Activated T-helper 2 cell treated with anti-CD3 and anti-CD28 coated beads, Interferon-gamma antibody, Interleukin-2, Interleukin-4, amounts not matched to agents 10 μg/mL and 5 μg/mL and 100 μg/mL, durations not matched to agents 14 hours and 24 hours and 36 hours (primary cell): ENCODE data around the gene ALOXE3. TPM values are rescaled to one million over a fixed set of nuclear protein-coding genes. Genes with fewer than 3 reads are reported as not detected.
A peak's percentile ranks its signal among the peaks of the same experiment; 100 is the strongest.

Source experiments
- DNase-seq: peaks from one replicate; pipeline ENCODE4 v3.0.0; 2021; ENCODE audit warnings: low spot score
- H3K27ac Mint-ChIP-seq: one replicate; pipeline ENCODE4 v1.8.0; 2021; ENCODE audit warnings: mixed read lengths
- H3K27me3 Mint-ChIP-seq: one replicate; pipeline ENCODE4 v1.8.0; 2021; ENCODE audit warnings: low read depth, mixed read lengths
- H3K36me3 Mint-ChIP-seq: one replicate; pipeline ENCODE4 v1.8.0; 2021; ENCODE audit warnings: low read depth, mixed read lengths
- H3K4me1 Mint-ChIP-seq: one replicate; pipeline ENCODE4 v1.8.0; 2021; ENCODE audit warnings: low read depth, mixed read lengths
- H3K4me3 Mint-ChIP-seq: one replicate; pipeline ENCODE4 v1.8.0; 2021; ENCODE audit warnings: low read depth, mild to moderate bottlenecking, moderate library complexity, mixed read lengths
- H3K9me3 Mint-ChIP-seq: one replicate; pipeline ENCODE4 v1.8.0; 2021; ENCODE audit warnings: mixed read lengths
- intact Hi-C: fragments of 100-400 bp; cut with micrococcal nuclease; formaldehyde crosslinking; loops from one replicate; pipeline ENCODE4 v1.15.1; 2023
- total RNA-seq: library from RNA; stranded (reverse); gene quantifications from 2 replicates; pipeline ENCODE4 v1.2.3, GENCODE V29; 2022

ALOXE3 gene
- total RNA-seq, 1 donor from 2014 or later: not detected

DNA sequence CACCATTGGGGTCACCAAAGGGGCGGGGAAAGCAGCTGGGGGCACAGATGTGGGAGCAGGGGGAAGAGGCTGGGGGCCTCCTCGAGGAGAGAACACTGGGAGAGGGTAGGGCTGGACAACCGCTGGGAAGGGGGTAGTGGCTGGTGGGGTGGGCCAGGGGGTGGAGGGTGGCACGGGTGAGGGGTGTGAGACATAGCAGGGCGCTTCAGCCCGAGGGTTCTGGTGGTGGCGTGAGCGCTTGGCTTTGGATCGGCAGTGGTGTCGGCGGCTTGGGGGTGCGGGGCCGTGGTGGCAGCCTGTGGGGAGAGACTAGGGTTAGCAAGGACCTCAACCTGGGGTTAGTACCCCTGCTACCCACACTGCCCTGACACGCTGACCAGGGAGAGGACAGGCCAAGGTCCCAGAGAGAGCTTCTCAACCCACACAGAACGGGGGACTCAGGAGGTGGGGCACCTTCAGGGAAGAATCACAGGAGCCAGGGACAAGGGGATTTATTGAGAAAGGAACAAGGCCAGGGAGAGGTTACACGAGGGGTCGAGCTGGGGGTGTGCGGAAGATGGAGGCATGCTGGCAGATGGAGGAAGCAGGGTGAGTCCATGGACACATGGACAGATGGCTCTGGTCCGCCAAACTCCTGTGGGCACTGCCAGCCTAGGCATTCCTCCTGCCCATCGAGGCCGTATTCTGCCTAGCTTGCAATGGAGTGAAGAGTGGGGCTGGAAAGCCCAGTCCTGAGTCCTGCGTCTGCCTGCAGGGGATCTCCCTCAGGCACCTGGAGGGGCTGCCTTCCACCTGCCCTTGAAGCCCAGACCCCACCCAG, 25.5 kb upstream of the ALOXE3 start:
- Mint-ChIP-seq H3K27ac (no peak overlapping the region), H3K36me3 (peaks cover 61% of the 10 kb centered on the region), H3K9me3 (no peaks in the 10 kb centered on the region), H3K4me3 (no peak overlapping the region), H3K4me1 (no peaks in the 10 kb centered on the region), H3K27me3 (no peaks in the 10 kb centered on the region)
- DNase-seq: no peak
- intact Hi-C loops: no loop called here

DNA sequence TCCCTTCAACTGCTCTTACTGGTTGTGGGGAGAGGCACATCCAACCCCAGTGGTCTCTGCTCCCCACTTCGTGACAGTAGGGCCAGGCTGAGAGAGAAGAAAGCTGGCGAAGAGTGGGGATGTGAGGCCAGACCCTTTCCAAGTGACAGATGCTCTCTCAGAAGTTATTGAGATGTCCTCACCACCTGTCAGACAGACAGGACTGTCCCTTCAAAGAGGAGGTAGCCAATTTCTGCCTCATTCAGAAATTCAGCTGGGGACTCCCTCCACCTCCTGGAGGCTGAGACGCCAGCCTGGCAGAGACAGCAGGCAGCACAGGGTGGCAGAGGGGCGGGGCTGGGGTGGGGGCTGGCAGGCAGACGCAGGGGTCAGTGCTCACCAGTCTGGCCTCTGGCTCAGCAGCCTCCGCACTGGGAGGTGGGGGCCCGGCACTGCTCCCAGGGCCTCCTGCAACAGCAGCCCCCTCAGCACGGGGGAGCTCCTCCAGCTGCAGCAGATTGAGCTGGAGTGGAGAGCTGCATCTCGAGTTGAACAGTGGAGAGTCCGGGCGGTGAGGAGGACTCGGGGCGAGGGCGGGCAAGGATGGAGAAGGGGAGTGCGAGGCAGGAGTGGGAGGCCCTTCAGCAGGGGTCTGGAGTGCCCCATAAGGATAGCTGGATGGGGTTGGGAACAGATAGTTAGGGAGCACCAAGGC, 24.7 kb upstream of the ALOXE3 start:
- DNase-seq: no peak
- no peaks in the 10 kb centered on the region for H3K27me3 Mint-ChIP-seq
- no peak overlapping the region for H3K4me3 Mint-ChIP-seq
- H3K4me1 Mint-ChIP-seq: no peaks in the 10 kb centered on the region
- no peaks in the 10 kb centered on the region for H3K9me3 Mint-ChIP-seq
- intact Hi-C loops: no loop called here
- H3K27ac Mint-ChIP-seq: no peak overlapping the region
- H3K36me3 Mint-ChIP-seq: peaks cover 54% of the 10 kb centered on the region

DNA sequence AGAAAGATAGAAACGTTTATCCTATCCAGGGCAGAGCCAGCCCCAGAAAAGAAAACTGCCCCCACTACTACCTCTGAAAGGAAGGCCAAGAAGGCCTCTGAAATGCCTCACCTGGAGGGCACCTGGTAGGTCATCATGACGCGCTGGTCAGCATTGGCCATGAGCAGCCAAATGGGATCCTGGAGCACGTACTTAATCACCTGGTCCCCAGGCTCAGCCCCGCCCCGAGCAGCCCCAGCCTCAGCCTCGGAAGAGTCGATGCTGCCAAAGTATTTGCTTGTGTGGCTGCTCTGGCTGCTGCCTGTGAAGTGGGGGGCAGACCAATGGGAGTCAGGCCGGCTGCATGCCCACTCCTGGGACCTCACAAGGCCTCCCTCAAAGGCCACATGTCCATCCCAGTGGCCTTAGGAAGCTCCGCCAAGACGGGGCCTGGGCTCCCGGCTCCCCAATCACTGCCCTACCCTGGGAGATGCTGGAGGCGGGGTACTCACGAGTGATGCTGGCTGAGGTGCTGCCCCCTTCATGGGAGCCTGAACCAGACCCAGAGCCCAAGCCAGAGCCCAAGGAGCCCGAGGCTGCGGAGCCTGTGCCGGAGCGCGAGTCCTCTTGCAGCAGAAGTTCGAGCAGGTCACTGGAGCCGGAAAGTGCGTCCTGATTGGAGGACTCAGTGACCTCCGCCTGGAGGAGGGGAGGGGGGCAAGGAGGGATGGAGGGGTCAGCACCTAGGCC, 24.0 kb upstream of the ALOXE3 start:
- DNase-seq: no peak
- H3K9me3 Mint-ChIP-seq: no peaks in the 10 kb centered on the region
- intact Hi-C loops: no loop called here

DNA sequence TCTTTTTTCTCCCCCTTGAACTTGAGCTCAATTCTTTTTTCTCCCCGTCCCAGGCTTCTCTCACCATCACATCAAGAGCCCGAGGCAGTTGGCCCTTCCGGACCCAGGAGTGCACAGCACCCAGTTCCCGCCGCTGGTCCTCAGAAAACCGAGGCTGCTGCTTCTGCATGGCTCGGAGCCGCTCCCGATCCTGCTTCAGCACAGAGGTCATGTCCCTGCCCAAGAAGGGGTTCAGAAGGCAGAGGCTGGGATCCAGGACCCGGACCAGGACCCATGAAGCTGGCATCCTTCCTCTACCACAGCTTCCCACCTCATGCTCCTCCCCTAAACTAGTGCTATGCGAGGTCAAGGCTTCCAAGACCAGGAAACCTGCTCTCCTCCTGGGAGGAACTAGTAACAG, 23.4 kb upstream of the ALOXE3 start:
- H3K27ac Mint-ChIP-seq: peak overlapping the region; percentile 29
- peaks cover 1% of the 10 kb centered on the region for H3K27me3 Mint-ChIP-seq
- H3K36me3 Mint-ChIP-seq: peaks cover 45% of the 10 kb centered on the region
- intact Hi-C loops: no loop called here
- H3K9me3 Mint-ChIP-seq: no peaks in the 10 kb centered on the region
- no peak overlapping the region for H3K4me3 Mint-ChIP-seq
- no peak for DNase-seq
- H3K4me1 Mint-ChIP-seq: peaks cover under 1% of the 10 kb centered on the region

More for the DNA sequence above, 24.0 kb upstream of the ALOXE3 start:
- Mint-ChIP-seq H3K27me3 (no peaks in the 10 kb centered on the region), H3K4me1 (no peaks in the 10 kb centered on the region), H3K4me3 (no peak overlapping the region), H3K36me3 (peaks cover 49% of the 10 kb centered on the region), H3K27ac (no peak overlapping the region)

DNA sequence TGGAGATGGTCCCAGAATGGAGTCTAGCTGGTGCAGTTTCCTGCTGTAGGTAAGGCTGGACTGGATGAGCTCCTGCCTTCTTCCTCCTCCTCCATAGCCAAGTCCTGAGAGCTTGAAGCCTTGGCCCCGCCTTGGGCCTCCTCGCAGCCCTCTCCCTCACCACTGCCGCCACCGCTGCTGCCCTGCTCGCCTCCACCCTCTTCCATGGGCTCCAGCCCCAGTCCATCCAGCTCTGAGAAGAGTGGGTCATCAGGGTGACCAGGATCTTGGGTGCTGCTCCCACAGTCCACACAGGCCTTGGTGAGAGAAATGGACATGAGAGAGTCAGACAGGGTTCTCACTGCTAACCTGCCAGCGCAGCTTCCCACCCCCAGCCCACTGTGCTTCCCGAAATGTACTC, 22.7 kb upstream of the ALOXE3 start:
- DNase-seq: no peak
- intact Hi-C loops: no loop called here
- H3K36me3 Mint-ChIP-seq: peaks cover 38% of the 10 kb centered on the region
- peaks cover 2% of the 10 kb centered on the region for H3K27me3 Mint-ChIP-seq
- H3K9me3 Mint-ChIP-seq: no peaks in the 10 kb centered on the region
- peaks cover 2% of the 10 kb centered on the region for H3K4me1 Mint-ChIP-seq
- H3K4me3 Mint-ChIP-seq: no peak overlapping the region
- no peak overlapping the region for H3K27ac Mint-ChIP-seq

DNA sequence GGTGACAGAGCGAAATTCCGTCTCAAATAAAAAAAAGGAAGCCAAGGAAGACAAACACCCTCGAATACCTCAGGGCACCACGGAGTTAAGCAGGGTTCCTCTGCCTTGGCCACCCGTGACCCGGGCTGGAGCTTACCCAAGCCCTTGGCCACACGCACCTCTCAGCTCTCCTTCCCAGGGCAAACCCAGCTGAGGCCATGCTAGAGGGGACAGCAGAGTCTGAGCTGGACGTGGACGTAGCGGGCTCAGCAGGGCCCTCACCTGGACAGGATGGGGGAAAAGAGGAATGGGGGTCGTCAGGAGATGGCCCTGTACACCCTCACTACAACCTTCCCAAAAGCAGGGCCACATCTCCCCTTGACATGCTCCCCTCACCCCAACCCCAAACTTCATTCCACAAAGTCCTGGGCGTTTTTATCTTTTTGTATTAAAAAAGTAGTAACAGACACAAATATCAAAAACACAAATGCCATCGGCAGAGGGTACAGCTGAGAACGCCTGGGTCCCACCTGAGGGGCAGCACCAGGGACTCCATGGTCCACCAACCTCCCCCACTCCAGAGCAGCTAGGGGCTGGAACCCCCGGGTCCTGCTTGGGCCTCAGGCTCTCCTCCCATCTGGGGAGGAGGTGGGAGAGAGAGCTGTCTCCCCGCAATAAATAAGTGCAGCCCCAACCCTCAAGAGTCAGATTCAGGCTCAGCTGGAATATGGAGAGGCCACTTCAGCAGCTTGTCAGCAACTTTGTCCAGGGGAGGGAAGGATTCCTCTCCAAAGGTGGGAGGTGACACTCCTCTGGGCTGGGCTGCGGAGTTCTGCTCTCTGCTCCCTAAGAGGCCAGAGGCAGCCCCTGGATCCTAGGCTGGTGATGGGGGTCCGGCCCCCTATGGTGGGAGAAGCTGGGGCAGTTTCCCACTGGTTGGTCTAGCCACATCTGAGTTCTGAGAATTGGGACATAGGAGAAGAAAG, 22.0 kb upstream of the ALOXE3 start:
- peaks cover 2% of the 10 kb centered on the region for H3K27me3 Mint-ChIP-seq
- H3K9me3 Mint-ChIP-seq: no peaks in the 10 kb centered on the region
- H3K4me3 Mint-ChIP-seq: no peak overlapping the region
- DNase-seq: no peak
- H3K27ac Mint-ChIP-seq: peak overlapping the region; percentile 12
- H3K4me1 Mint-ChIP-seq: peaks cover 2% of the 10 kb centered on the region
- intact Hi-C loops: no loop called here
- H3K36me3 Mint-ChIP-seq: peaks cover 32% of the 10 kb centered on the region

DNA sequence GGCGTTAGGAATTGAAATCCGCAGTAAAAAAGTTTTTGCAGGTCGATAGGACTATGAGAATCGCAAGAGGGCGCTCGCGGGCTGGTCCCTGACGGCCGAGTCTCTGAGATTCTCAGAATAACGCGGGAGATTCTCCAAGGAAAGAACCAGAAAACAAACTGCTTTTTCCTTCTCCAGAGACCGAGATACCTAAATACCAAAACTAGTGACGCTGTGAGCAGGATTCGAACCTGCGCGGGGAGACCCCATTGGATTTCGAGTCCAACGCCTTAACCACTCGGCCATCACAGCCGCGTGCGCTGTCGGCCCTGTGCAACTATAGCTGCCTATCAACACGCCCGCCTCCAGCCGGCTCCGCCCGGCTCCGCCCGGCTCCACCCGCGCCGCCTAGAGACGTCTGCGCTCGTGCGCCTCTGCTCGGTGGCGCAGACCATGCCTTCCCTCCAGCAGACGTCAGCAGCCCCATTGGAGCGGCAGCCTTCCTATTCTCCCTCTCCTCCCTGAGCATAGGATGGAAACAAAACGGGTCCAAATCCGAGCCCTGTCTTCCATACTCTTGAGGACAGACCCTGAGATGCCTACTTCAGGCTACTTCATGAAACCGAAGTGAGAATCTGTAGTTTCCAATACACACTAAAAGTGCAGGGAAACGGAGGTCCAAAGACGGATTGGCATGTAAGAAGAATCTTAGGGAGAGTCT, 20.5 kb upstream of the ALOXE3 start:
- DNase-seq: peak; percentile 97
- Mint-ChIP-seq H3K36me3 (peaks cover 19% of the 10 kb centered on the region), H3K4me3 (no peak overlapping the region), H3K4me1 (peaks cover 2% of the 10 kb centered on the region), H3K9me3 (no peaks in the 10 kb centered on the region), H3K27ac (no peak overlapping the region), H3K27me3 (peaks cover 5% of the 10 kb centered on the region)
- intact Hi-C loops: loop anchor here (1.0 kb wide), 7 partner anchors 12 to 156 kb away; partner anchors contain the start of gene SLC25A35

DNA sequence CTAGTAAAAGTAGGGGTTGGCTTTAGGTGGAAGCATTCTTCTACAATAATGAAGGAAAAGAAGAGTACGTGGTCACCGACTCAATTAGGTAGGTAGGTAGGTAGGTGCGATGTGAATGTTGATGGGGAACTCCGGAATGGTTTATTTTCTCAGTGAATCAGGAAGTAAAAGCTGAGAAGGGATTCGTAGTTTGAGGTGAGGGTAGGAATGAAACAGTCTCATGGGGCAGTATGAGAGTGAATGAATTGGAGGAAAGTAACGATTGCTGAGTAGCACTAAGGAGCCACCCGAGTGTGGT, 20.0 kb upstream of the ALOXE3 start:
- H3K4me1 Mint-ChIP-seq: peaks cover 2% of the 10 kb centered on the region
- H3K4me3 Mint-ChIP-seq: no peak overlapping the region
- peaks cover 5% of the 10 kb centered on the region for H3K27me3 Mint-ChIP-seq
- DNase-seq: no peak
- intact Hi-C loops: loop anchor here (1.0 kb wide), 2 partner anchors 12 to 157 kb away; partner anchors contain the start of gene SLC25A35
- H3K36me3 Mint-ChIP-seq: peaks cover 14% of the 10 kb centered on the region
- H3K27ac Mint-ChIP-seq: no peak overlapping the region
- H3K9me3 Mint-ChIP-seq: no peaks in the 10 kb centered on the region

DNA sequence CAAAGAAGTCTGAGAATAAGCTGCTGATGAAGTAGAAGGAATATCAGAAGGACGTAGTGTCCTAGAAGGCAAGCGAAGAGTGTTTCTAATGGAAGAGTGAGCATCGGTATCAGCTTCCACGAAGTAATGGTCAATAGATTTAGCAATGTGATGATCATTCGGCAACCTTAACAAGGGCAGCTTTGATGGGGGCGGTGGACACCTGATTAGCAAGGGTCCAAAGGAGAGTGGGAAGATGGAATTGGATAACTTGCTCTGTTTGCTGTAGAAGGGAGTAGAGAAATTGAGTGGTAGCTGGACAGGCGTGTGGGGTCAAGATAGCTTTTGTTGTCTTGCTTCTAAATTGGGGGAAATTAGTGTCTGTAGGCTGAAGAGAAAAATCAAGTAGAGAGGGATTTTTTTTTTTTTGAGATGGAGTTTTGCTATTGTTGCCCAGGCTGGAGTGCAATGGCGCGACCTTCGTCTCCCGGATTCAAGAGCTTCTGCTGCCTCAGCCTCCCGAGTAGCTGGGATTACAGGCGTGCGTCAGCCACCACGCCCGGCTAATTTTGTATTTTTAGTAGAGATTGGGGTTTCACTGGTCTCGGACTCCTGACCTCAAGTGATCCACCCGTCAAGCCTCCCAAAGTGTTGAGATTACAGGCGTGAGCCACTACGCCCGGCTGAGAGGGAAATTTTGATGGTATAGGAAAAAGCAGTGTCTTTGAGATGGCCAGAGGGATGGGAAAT, 19.5 kb upstream of the ALOXE3 start:
- intact Hi-C loops: loop anchor here (1.0 kb wide), 2 partner anchors 12 to 157 kb away; partner anchors contain the start of gene SLC25A35
- Mint-ChIP-seq H3K4me1 (peaks cover 2% of the 10 kb centered on the region), H3K36me3 (peaks cover 14% of the 10 kb centered on the region), H3K27me3 (peaks cover 5% of the 10 kb centered on the region), H3K27ac (no peak overlapping the region), H3K9me3 (no peaks in the 10 kb centered on the region), H3K4me3 (no peak overlapping the region)
- DNase-seq: no peak

DNA sequence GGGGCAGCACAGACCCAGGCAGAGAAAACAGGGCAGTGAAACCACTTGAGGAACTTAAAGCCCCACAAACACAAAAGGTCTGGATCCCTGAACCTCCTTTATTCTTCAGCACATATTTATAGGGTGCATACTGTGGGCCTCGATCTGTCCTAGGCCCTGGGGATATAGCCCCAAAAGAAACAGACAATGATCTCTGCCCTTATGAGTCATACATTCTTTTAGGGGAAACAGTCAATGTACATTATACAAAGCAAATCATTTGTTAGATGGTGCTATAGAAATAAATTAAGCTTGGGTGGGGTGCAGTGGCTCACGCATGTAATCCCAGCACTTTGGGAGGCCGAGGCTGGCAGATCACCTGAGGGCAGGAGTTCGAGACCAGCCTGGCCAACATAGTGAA, 15.6 kb upstream of the ALOXE3 start:
- intact Hi-C loops: no loop called here

DNA sequence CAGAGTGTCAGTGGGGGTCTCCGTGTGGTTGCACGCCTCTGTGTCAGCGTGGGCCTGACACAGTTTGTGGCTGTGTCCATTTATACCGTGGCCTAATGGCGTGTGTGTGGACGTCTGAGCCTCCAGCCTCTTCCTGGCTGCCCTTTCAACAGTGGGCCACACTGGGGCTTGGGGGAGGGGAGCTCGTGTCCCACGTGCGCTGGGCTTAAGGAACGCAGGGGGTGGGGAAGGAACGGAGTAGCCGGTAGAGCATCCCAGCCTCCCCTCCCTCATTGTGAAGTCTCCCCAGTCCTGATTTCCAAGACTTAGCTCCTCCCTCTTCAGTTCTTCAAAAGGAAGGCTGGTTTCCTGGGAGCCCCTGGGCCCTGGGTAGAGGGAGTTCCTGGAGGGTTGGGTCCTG, 15.1 kb upstream of the ALOXE3 start:
- Mint-ChIP-seq H3K36me3 (no peaks in the 10 kb centered on the region), H3K9me3 (no peaks in the 10 kb centered on the region)
- intact Hi-C loops: no loop called here

More for the DNA sequence above, 15.6 kb upstream of the ALOXE3 start:
- DNase-seq: no peak
- peaks cover 19% of the 10 kb centered on the region for H3K27me3 Mint-ChIP-seq
- no peak overlapping the region for H3K4me3 Mint-ChIP-seq
- H3K4me1 Mint-ChIP-seq: peaks cover 5% of the 10 kb centered on the region
- H3K9me3 Mint-ChIP-seq: no peaks in the 10 kb centered on the region
- H3K36me3 Mint-ChIP-seq: no peaks in the 10 kb centered on the region
- no peak overlapping the region for H3K27ac Mint-ChIP-seq

More for the DNA sequence above, 15.1 kb upstream of the ALOXE3 start:
- peaks cover 5% of the 10 kb centered on the region for H3K4me1 Mint-ChIP-seq
- DNase-seq: no peak
- no peak overlapping the region for H3K4me3 Mint-ChIP-seq
- H3K27me3 Mint-ChIP-seq: peaks cover 19% of the 10 kb centered on the region
- no peak overlapping the region for H3K27ac Mint-ChIP-seq
